ENCODE measurements around the gene RAB13. TPM values are rescaled to one million over a fixed set of nuclear protein-coding genes. Genes with fewer than 3 reads are reported as not detected.
"Not testable (repeated sequence)": the region's sequence is repeated elsewhere in the genome, so short reads cannot be mapped to it uniquely, and the experiment has no call there.

RAB13 gene
- total RNA-seq = 1 to 10 TPM in 4 of 5 donors, under 1 TPM in 1; 0.91 to 3.6 (median 2.6) TPM
- 0.31 TPM for total RNA-seq (2013)
- total RNA-seq = 0 to 0.83 (median 0.13) reads per million in 29 experiments

- no peaks in the 10 kb centered on the region for H3K9me3 ChIP-seq
- H3K4me1 ChIP-seq (ENCODE audit: control insufficient read depth in 1 of 2, extremely low read depth in 1 of 2, insufficient read depth in 2 of 2, low read length in 2 of 2) = peaks cover 3 to 18% of the 10 kb centered on the region in 2 experiments
- Mint-ChIP-seq H3K27ac (peak within 1 kb of the TSS; percentile 84 to 90), H3K4me1 (peaks cover 25 to 36% (median 30%) of the 10 kb centered on the region in 3 donors), H3K4me3 (peak within 1 kb of the TSS; percentile 55 to 69 (median 61)), H3K9me3 (no peaks in the 10 kb centered on the region), H3K27me3 (peaks cover 9 to 16% of the 10 kb centered on the region in 2 donors), H3K36me3 (peaks cover 4% of the 10 kb centered on the region)
- H3K27ac ChIP-seq (ENCODE audit: low read length) = peak within 1 kb of the TSS; percentile 73
- H3K27me3 ChIP-seq (replicated peaks in 1 of 2; ENCODE audit: control insufficient read depth in 2 of 2, extremely low read depth in 1 of 2, insufficient read depth in 2 of 2, low read length in 1 of 2) = peaks cover 0 to 7% of the 10 kb centered on the region in 2 experiments
- ATAC-seq (replicated peaks in 1 of 4) = no peak
- ChIA-PET POLR2A (interaction anchor here (0.6 to 0.7 kb wide), 3 partner anchors 13 to 286 kb away, joined by 3 to 4 read pairs (median 3); partner anchors contain the start of gene HAX1 (in 1 of the 2)), CTCF (interaction anchor here (0.6 to 2.2 kb wide), 19 partner anchors 9 to 1014 kb away, joined by 3 to 14 read pairs (median 5); partner anchors contain the start of genes JTB (in 2 of the 2), CHTOP (in 1 of the 2) and CREB3L4 (in 1 of the 2))
- H3K36me3 ChIP-seq (ENCODE audit: control insufficient read depth in 2 of 2, extremely low read depth in 1 of 2, insufficient read depth in 1 of 2, low read length in 1 of 2) = no peaks in the 10 kb centered on the region
- 39% methylated on average over 12 of the region's 32 CpGs for WGBS (ENCODE audit: insufficient coverage)
- H3K4me3 ChIP-seq (ENCODE audit: control insufficient read depth in 1 of 2, extremely low read depth in 1 of 2, low read length in 1 of 2) = peak within 1 kb of the TSS in 1 of 2 donors; percentile 17
- DNase-seq = no peak
These were observed at the start of gene RAB13 for GRCh38 chr1:153985941-153986761. RAB13 (minus strand) TSS chr1:153986339; CDS start chr1:153986236, 103 bp downstream.

DNA sequence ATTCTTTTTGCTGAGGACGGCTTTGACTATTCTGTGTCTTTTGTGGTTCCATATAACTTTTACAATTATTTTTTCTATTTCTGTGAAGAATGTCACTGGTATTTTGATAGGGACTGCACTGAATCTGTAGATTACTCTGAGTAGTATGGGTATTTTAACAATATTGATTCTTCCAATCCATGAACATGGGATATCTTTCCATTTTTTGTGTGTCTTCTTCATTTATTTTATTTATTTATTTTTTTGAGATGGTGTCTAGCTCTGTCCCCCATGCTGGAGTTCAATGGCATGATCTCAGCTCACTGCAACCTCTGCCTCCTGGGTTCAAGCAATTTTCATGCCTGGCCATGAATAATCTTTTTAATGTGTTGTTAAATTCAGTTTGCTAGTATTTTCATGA is 47.6 kb upstream of the RAB13 start:
- H3K4me3 Mint-ChIP-seq; H3K36me3 Mint-ChIP-seq; H3K9me3 Mint-ChIP-seq; H3K4me1 ChIP-seq (ENCODE audit: control insufficient read depth in 1 of 2, extremely low read depth in 1 of 2, insufficient read depth in 2 of 2, low read length in 2 of 2); POLR2A ChIA-PET; H3K4me1 Mint-ChIP-seq; H3K4me3 ChIP-seq (ENCODE audit: control insufficient read depth in 1 of 2, extremely low read depth in 1 of 2, low read length in 1 of 2); ATAC-seq (replicated peaks in 1 of 4); DNase-seq; H3K27me3 ChIP-seq (replicated peaks in 1 of 2; ENCODE audit: control insufficient read depth in 2 of 2, extremely low read depth in 1 of 2, insufficient read depth in 2 of 2, low read length in 1 of 2); H3K9me3 ChIP-seq; H3K27ac Mint-ChIP-seq; H3K27me3 Mint-ChIP-seq; H3K27ac ChIP-seq (ENCODE audit: low read length); CTCF ChIA-PET; H3K36me3 ChIP-seq (ENCODE audit: control insufficient read depth in 2 of 2, extremely low read depth in 1 of 2, insufficient read depth in 1 of 2, low read length in 1 of 2): not testable (repeated sequence)
- no CpG with 5 or more reads among the region's 1 CpG for WGBS (ENCODE audit: insufficient coverage)

GRCh38 chr1:154019940-154020339 is 33.8 kb upstream of the RAB13 start:
- H3K4me1 Mint-ChIP-seq = no peaks in the 10 kb centered on the region
- no peaks in the 10 kb centered on the region for H3K27me3 Mint-ChIP-seq
- no peaks in the 10 kb centered on the region for H3K4me1 ChIP-seq (ENCODE audit: control insufficient read depth in 1 of 2, extremely low read depth in 1 of 2, insufficient read depth in 2 of 2, low read length in 2 of 2)
- no peak overlapping the region for H3K4me3 ChIP-seq (ENCODE audit: control insufficient read depth in 1 of 2, extremely low read depth in 1 of 2, low read length in 1 of 2)
- H3K27me3 ChIP-seq (replicated peaks in 1 of 2; ENCODE audit: control insufficient read depth in 2 of 2, extremely low read depth in 1 of 2, insufficient read depth in 2 of 2, low read length in 1 of 2) = no peaks in the 10 kb centered on the region
- H3K4me3 Mint-ChIP-seq = no peak overlapping the region
- POLR2A ChIA-PET = no interaction called here
- ATAC-seq (replicated peaks in 1 of 4) (no peak), DNase-seq (no peak)
- no peaks in the 10 kb centered on the region for H3K36me3 Mint-ChIP-seq
- no peaks in the 10 kb centered on the region for H3K9me3 ChIP-seq
- CTCF ChIA-PET = no interaction called here
- H3K36me3 ChIP-seq (ENCODE audit: control insufficient read depth in 2 of 2, extremely low read depth in 1 of 2, insufficient read depth in 1 of 2, low read length in 1 of 2) = no peaks in the 10 kb centered on the region
- H3K27ac Mint-ChIP-seq = no peak overlapping the region
- H3K27ac ChIP-seq (ENCODE audit: low read length) = no peak overlapping the region
- no peaks in the 10 kb centered on the region for H3K9me3 Mint-ChIP-seq
- no CpG with 5 or more reads among the region's 1 CpG for WGBS (ENCODE audit: insufficient coverage)

- CTCF ChIA-PET = no interaction called here
- no peak for ATAC-seq (replicated peaks in 1 of 4)
- no peaks in the 10 kb centered on the region for H3K4me1 Mint-ChIP-seq
- WGBS (ENCODE audit: insufficient coverage) = 100% methylated on average over 2 of the region's 4 CpGs
- Histone ChIP-seq H3K4me1 (ENCODE audit: control insufficient read depth in 1 of 2, extremely low read depth in 1 of 2, insufficient read depth in 2 of 2, low read length in 2 of 2) (no peaks in the 10 kb centered on the region), H3K9me3 (no peaks in the 10 kb centered on the region), H3K4me3 (ENCODE audit: control insufficient read depth in 1 of 2, extremely low read depth in 1 of 2, low read length in 1 of 2) (no peak overlapping the region), H3K36me3 (ENCODE audit: control insufficient read depth in 2 of 2, extremely low read depth in 1 of 2, insufficient read depth in 1 of 2, low read length in 1 of 2) (no peaks in the 10 kb centered on the region), H3K27me3 (replicated peaks in 1 of 2; ENCODE audit: control insufficient read depth in 2 of 2, extremely low read depth in 1 of 2, insufficient read depth in 2 of 2, low read length in 1 of 2) (no peaks in the 10 kb centered on the region), H3K27ac (ENCODE audit: low read length) (no peak overlapping the region)
- POLR2A ChIA-PET = no interaction called here
- H3K4me3 Mint-ChIP-seq = no peak overlapping the region
- no peaks in the 10 kb centered on the region for H3K9me3 Mint-ChIP-seq
- no peaks in the 10 kb centered on the region for H3K36me3 Mint-ChIP-seq
- no peak overlapping the region for H3K27ac Mint-ChIP-seq
- no peak for DNase-seq
- H3K27me3 Mint-ChIP-seq = no peaks in the 10 kb centered on the region
These were observed 33.1 kb upstream of the RAB13 start for GRCh38 chr1:154019269-154019668.

GRCh38 chr1:154014154-154014907 is 28.2 kb upstream of the RAB13 start:
- Histone ChIP-seq H3K36me3 (ENCODE audit: control insufficient read depth in 2 of 2, extremely low read depth in 1 of 2, insufficient read depth in 1 of 2, low read length in 1 of 2) (no peaks in the 10 kb centered on the region), H3K4me3 (ENCODE audit: control insufficient read depth in 1 of 2, extremely low read depth in 1 of 2, low read length in 1 of 2) (no peak overlapping the region), H3K9me3 (no peaks in the 10 kb centered on the region), H3K27me3 (replicated peaks in 1 of 2; ENCODE audit: control insufficient read depth in 2 of 2, extremely low read depth in 1 of 2, insufficient read depth in 2 of 2, low read length in 1 of 2) (peaks cover 0 to 4% of the 10 kb centered on the region in 2 experiments), H3K27ac (ENCODE audit: low read length) (no peak overlapping the region), H3K4me1 (ENCODE audit: control insufficient read depth in 1 of 2, extremely low read depth in 1 of 2, insufficient read depth in 2 of 2, low read length in 2 of 2) (no peaks in the 10 kb centered on the region)
- CTCF ChIA-PET = no interaction called here
- Mint-ChIP-seq H3K4me3 (no peak overlapping the region), H3K36me3 (no peaks in the 10 kb centered on the region), H3K27me3 (no peaks in the 10 kb centered on the region), H3K9me3 (no peaks in the 10 kb centered on the region), H3K4me1 (no peaks in the 10 kb centered on the region), H3K27ac (no peak overlapping the region)
- ATAC-seq (replicated peaks in 1 of 4) (no peak), DNase-seq (no peak)
- POLR2A ChIA-PET = no interaction called here
- no CpG with 5 or more reads among the region's 3 CpGs for WGBS (ENCODE audit: insufficient coverage)

DNA sequence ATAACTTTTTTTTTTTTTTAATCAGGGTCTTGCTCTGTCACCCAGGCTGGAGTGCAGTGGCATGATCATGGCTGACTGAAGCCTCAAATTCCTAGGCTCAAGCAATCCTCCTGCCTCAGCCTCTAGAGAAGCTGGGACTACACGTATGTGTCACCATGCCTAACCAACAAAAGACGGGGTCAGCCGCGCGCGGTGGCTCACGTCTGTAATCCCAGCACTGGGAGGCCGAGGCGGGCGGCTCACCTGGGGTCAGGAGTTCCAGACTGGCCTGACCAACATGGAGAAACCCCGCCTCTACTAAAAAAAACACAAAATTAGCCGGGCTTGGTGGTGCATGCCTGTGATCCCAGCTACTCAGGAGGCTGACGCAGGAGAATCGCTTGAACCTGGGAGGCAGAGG is 26.4 kb upstream of the RAB13 start:
- ATAC-seq (replicated peaks in 1 of 4); H3K4me3 Mint-ChIP-seq; H3K4me1 ChIP-seq (ENCODE audit: control insufficient read depth in 1 of 2, extremely low read depth in 1 of 2, insufficient read depth in 2 of 2, low read length in 2 of 2); H3K27ac ChIP-seq (ENCODE audit: low read length); POLR2A ChIA-PET; H3K27me3 ChIP-seq (replicated peaks in 1 of 2; ENCODE audit: control insufficient read depth in 2 of 2, extremely low read depth in 1 of 2, insufficient read depth in 2 of 2, low read length in 1 of 2); H3K4me3 ChIP-seq (ENCODE audit: control insufficient read depth in 1 of 2, extremely low read depth in 1 of 2, low read length in 1 of 2); DNase-seq; H3K9me3 ChIP-seq; H3K4me1 Mint-ChIP-seq; H3K27ac Mint-ChIP-seq; H3K36me3 ChIP-seq (ENCODE audit: control insufficient read depth in 2 of 2, extremely low read depth in 1 of 2, insufficient read depth in 1 of 2, low read length in 1 of 2); H3K36me3 Mint-ChIP-seq; H3K9me3 Mint-ChIP-seq; H3K27me3 Mint-ChIP-seq; CTCF ChIA-PET: not testable (repeated sequence)
- WGBS (ENCODE audit: insufficient coverage) = 89% methylated on average over 12 of the region's 14 CpGs

Measured in T-cell (primary cell).